IPS-18c (cell line): ENCODE measurements around the gene TEX19.

ENCODE experiments used
- H3K4me3 ChIP-seq: 2 replicates; pipeline ENCODE4 v1.7.0; 2013; ENCODE audit warnings: low read depth, mild to moderate bottlenecking, low read length, moderate library complexity; ENCODE audit not compliant: insufficient read depth
- H3K9me3 ChIP-seq: one replicate; pipeline ENCODE4 v1.6.1; 2013; ENCODE audit warnings: mild to moderate bottlenecking, low read length, moderate library complexity; ENCODE audit not compliant: control insufficient read depth, insufficient read depth

Gene TEX19

DNA sequence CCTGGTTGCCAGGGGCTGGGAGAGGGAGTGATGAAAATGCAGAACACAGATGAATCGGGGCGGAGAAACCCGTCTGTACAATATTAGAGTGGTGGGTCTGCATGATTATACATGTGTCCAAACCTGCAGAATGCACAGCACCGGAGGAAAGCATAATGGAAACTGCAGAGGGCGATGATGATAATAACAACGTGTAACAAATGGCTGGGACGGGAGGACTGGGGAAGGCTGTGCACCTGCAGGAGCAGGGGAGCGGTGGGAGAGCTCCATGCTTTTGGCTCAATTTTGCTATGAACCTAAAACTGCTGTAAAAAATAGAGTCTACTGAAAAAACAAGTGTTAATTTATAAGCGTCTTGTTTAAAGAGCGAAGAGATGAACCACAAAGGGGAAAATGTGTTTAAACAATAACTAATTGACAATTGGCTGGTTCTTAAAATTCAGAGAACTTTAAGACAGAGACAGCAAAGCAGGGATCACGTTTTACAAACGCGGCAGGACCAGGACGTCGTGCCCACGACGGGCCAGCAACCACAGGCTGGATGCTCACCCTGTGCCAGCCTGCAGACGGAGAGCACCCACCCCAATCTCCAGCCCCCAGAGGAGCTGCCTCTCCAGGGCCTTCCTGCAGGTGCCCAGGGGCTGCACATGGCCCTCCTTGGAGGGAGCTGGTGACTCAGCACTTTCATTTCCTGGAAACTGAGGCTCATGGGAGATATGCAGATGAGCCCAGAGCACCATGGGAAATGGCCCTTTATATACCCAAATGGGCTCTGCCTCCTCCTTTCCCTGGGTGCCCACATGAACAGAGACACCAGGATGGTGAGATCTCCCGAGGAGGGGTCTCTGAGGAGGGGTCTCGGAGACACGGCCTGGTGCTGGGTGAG, at the start of gene TEX19:
Gene TEX19, plus strand, starts transcription at position 783 of the 886 bp plus-strand sequence. CDS start 2,904 bp downstream, outside the sequence.
- no peaks in the 10 kb centered on the region for H3K9me3 ChIP-seq
- no peak within 1 kb of the TSS for H3K4me3 ChIP-seq

DNA sequence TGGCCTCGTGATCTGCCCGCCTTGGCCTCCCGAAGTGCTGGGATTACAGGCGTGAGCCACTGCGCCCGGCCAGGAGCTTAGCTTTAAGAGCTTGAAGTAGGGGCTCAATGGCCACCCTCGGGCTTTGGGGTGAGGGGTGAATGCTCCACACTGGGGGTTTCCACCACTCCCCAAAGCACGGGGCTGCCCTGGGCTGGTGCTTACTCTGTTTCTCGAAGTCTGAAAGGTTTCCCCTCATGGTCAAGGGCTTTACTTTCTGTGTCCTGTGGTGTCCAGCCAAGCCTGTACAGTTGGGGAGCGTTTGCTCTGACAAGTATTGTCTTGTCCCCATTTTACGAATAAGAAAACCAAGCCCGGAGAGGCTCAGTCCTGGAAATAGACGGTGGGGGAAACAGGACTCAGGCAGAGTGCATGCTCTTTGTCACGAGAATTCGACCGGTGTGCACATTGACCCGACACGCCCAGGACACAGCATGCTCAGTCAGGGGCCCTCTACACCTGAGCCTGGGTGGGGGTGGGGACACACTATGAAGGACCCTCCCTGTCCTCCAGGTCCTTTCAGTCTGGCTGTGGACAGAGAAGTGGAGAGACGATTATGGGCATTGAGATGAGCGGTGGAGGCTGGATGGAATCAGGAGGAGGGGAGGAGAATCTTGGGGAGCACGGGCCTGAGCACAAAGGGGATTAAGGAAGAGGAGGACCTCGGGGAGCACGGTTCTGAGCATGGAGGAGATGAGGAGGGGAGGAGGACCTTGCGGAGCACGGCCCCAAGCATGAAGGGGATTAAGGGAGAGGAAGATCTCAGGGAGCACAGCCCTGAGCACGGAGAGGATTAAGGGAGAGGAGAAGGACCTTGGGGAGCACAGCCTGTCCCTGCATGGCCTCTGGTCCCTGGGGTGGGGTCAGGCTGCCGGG, 49.1 kb upstream of the TEX19 start:
- H3K9me3 ChIP-seq, result no peaks in the 10 kb centered on the region

DNA sequence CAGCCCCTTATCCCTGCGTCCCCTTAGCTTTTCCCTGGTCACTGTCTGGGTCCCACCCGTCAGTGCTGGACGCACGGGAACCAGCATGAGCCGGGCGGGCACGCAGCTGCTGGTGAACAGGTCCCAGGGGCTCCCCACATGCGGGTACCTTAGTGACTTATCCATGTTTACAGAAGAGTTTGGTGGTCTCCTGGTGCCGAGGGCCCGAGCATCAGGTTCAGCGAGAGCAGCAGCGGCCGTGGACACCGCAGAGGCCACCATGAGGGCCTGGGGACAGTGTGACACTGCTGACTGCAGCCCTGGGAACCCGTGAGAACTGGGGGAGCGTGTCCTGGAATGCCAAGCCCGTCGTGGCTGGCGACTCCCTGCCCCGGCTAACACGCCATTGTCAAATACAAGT, 48.2 kb upstream of the TEX19 start:
- no peak overlapping the region for H3K4me3 ChIP-seq
- no peaks in the 10 kb centered on the region for H3K9me3 ChIP-seq

More for the DNA sequence above, 49.1 kb upstream of the TEX19 start:
- no peak overlapping the region for H3K4me3 ChIP-seq

GRCh38 chr17:82311971-82312370, 47.1 kb upstream of the TEX19 start:
- H3K4me3 ChIP-seq, result no peak overlapping the region

GRCh38 chr17:82313195-82314011, 45.6 kb upstream of the TEX19 start:
- no peak overlapping the region for H3K4me3 ChIP-seq
- no peaks in the 10 kb centered on the region for H3K9me3 ChIP-seq

More at GRCh38 chr17:82311971-82312370, 47.1 kb upstream of the TEX19 start:
- no peaks in the 10 kb centered on the region for H3K9me3 ChIP-seq

GRCh38 chr17:82314012-82314726, 44.9 kb upstream of the TEX19 start:
- Histone ChIP-seq H3K9me3 (no peaks in the 10 kb centered on the region), H3K4me3 (no peak overlapping the region)

DNA sequence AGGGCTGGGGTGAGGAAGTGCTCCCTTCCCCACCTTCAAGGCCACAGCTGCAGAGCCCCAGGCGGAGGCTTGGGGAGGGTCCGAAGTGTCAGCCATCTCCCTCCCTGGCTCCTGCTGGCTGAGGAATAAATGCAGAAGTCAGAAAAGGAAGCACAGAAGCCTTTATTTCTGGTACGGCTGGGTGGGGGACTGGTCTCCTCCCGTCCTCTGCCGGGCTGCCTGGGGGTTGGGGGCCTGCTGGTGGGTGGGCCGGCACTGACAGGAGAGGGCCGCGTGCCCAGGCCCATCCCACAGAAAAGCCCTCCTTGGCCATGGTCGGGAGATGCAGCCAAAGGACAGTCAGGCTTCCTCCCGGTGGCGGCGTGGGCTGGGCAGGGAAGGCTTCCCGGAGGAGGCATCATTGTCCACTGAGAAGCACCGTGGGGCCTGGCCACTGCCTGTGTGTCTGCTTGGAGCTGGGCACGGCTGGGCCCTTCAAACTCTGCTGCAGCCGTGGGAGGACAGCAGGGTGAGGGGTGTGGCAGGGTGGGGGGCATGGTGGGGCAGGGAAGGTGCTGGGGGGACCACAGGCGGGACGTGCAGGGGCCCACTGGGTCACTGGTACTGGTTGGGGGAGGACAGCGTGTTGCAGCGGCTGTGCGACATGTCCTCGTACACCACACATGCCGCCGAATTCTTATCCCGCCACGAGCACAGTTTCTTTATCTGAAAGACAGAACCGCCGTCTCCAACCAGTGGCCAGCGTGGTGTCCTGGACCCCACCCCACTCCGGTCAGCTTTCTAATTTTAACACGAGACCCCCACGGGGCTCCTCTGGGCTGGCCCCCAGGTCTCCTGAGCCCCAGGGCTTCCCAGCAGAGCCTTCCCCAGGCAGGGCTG, 44.1 kb upstream of the TEX19 start:
- no peaks in the 10 kb centered on the region for H3K9me3 ChIP-seq
- H3K4me3 ChIP-seq, result no peak overlapping the region

DNA sequence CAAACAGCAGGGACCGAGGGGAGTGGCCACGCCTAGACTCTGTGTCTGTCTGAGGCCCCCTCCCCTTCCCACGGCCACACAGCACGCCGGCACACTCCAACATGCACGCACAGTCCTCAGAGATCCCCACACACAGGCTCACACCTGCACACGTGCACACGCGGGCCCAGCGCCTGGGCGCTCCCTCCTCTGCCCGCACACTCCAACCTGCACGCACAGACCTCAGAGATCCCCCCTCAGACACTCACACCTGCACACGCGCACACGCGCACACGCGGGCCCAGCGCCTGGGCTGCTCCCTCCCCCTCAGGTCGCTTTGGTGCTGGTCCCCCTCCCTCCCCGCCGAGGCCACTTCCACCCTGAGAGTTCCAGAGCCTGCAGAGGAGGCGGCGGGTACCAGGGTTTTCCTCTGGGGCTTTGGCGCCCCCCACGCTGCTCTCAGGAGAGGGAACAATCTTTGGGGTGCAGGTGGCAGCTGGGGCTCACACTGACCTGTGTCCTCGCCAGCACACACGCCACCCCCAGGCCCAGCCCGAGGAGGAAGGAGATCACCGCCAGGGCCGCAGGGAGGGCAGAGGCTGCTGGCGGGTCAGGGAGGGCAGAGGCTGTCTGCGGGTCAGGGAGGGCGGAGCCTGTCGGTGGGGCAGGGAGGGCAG, 43.2 kb upstream of the TEX19 start:
- Histone ChIP-seq H3K9me3 (no peaks in the 10 kb centered on the region), H3K4me3 (no peak overlapping the region)

GRCh38 chr17:82316651-82317393, 42.2 kb upstream of the TEX19 start:
- Histone ChIP-seq H3K9me3 (no peaks in the 10 kb centered on the region), H3K4me3 (no peak overlapping the region)

DNA sequence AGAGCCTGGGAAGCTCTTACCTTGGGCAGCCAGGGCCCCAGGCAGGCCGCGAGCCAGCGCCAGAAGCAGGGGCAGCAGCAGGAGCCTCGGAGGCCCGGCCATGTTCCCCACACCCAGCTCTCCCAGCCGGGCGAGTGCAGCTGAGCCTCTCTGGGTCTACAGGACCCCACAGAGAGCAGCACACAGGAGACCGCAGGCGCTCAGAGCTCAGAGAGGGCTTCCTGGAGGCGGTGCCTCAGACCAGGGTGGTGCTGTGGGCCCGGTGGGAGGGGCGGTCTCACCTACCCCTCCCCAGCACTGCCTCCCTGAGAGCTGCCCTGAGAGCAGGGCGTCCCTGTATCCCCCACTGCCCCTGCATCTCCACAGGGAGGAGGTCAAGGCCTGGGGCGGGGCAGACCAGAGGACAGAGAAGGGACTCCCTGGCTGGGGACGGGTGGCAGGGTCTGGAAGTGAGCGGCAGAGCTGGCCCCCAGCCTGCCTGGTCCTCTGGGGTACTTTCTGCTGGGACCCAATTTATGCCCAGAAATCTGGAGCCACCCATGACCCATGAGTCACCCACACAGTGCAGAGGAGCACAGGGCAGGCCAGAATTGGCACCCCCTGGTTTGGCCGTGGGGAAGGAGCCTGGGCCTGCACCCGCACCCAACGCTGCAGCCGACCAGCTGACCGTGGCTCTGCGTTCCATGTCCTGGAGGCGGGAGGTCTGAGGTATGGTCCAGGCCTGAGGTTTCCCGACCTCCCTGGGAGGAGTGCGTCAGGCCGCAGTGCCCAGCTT, 41.5 kb upstream of the TEX19 start, which contains the start of gene CD7:
Gene CD7, minus strand, starts transcription at position 215 of the 775 bp plus-strand sequence. Its CDS starts 113 bp downstream, at position 102.
- no peak within 1 kb of the TSS for H3K4me3 ChIP-seq
- no peaks in the 10 kb centered on the region for H3K9me3 ChIP-seq

DNA sequence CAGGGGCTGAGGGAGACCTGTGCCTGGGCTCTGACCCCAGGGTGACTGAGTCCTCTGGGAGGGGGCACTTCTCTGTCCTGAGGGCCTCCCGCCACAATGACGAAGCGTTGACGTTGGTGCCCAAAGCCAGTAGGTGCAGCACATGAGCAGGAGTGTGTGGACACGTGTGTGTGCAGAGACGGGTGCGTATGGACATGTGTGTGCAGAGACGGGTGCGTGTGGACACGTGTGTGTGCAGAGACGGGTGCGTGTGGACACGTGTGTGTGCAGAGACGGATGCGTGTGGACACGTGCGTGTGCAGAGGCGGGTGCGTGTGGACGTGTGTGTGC, 40.9 kb upstream of the TEX19 start:
- no peaks in the 10 kb centered on the region for H3K9me3 ChIP-seq
- no peak overlapping the region for H3K4me3 ChIP-seq

DNA sequence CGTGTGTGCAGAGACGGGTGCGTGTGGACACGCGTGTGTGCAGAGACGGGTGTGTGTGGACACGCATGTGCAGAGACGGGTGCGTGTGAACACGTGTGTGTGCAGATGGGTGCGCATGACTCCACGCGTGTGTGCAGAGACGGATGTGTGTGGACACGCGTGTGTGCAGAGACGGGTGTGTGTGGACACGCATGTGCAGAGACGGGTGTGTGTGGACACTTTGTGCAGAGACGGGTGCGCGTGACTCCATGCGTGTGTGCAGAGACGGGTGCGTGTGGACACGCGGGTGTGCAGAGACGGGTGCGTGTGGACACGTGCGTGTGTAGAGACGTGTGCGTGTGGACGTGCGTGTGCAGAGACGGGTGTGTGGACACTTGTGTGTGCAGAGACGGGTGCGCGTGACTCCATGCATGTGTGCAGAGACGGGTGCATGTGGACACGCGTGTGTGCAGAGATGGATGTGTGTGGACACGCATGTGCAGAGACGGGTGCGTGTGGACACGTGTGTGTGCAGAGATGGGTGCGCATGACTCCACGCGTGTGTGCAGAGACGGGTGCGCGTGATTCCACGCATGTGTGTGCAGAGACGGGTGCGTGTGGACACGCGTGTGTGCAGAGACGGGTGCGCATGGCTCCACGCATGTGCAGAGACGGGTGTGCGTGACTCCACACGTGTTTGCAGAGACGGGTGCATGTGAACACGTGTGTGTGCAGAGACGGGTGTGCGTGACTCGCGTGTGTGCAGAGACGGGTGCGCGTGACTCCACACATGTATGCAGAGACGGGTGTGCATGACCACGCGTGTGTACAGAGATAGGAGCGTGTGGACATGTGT, 40.1 kb upstream of the TEX19 start:
- H3K4me3 ChIP-seq, result no peak overlapping the region
- H3K9me3 ChIP-seq, result no peaks in the 10 kb centered on the region

DNA sequence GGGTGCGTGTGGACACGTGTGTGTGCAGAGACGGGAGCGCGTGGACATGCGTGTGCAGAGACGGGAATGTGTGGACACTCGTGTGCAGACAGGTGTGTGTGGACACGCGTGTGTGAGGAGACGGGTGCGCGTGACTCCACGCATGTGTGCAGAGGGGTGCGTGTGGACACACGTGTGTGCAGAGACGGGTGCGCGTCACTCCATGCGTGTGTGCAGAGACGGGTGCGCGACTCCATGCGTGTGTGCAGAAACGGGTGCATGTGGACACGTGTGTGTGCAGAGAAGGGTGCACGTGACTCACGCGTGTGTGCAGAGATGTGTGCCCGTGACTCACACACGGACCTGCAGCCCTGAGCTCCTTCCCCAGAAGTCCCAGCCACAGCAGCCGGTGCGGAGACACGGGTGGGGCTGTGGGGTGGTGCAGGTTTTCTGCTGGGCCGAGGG, 39.4 kb upstream of the TEX19 start:
- Histone ChIP-seq H3K4me3 (no peak overlapping the region), H3K9me3 (no peaks in the 10 kb centered on the region)
